GM12878 (cell line): ENCODE data around the gene AHNAK. TPM values are rescaled to one million over a fixed set of nuclear protein-coding genes. Genes with fewer than 3 reads are reported as not detected.

Experiments used
- ATAC-seq: fragments of 200-7000 bp; cut with Tn5 transposase; 3 replicates; pipeline ENCODE4 v1.9.1; 2020; ENCODE audit warnings: mild to moderate bottlenecking, moderate library complexity
- BruUV-seq: library from RNA; stranded (reverse); fragments of 400-500 nt; replicated peaks from 2 replicates; lab custom pipeline; 2021; lab: Mats Ljungman, UMichigan
- CTCF ChIA-PET: fragments of 300-600 bp; sonication (Branson Sonifier 250); formaldehyde crosslinking; extraction: SDS; loops from one replicate; lab custom pipeline; 2021; ENCODE audit warnings: inconsistent platforms; lab: Yijun Ruan, JAX
- POLR2A ChIA-PET: fragments of 350-600 bp; formaldehyde crosslinking; extraction: SDS; loops from one replicate; lab custom pipeline; 2021; ENCODE audit warnings: inconsistent platforms; lab: Charles Lee
- RAD21 ChIA-PET: fragments of 300-600 bp; sonication (Branson Sonifier 250); formaldehyde crosslinking; loops from one replicate; lab custom pipeline; 2023; ENCODE audit warnings: antibody characterized with exemption; ENCODE audit not compliant: unreplicated experiment; lab: Charles Lee
- SMC1A ChIA-PET: fragments of 300-600 bp; sonication (Branson Sonifier 250); formaldehyde crosslinking; loops from one replicate; lab custom pipeline; 2023; ENCODE audit not compliant: unreplicated experiment, uncharacterized antibody; lab: Charles Lee
- DNase-seq: peaks from one replicate; pipeline ENCODE4 v3.0.0-alpha.2; 2011; ENCODE audit warnings: low read depth, low spot score
- FAIRE-seq: peaks from 3 replicates; lab custom pipeline; 2011; peaks lifted over from hg19 to GRCh38; lab: Jason Lieb, UNC
- H2AFZ ChIP-seq: 2 replicates; pipeline ENCODE4 v1.6.0; 2011; ENCODE audit warnings: low read depth, low read length, control low read depth; ENCODE audit not compliant: control insufficient read depth
- H3K27ac ChIP-seq: 2 replicates; pipeline ENCODE4 v1.5.1; 2011; ENCODE audit warnings: control low read depth; ENCODE audit not compliant: control insufficient read depth, insufficient read depth
- H3K27me3 ChIP-seq, 2 experiments: replicated peaks in 1 of 2; 2 replicates each; pipeline versions ENCODE4 v1.6.0 to v1.6.1; 2011; ENCODE audit warnings: low read length in 1 of 2; ENCODE audit not compliant: control insufficient read depth in 2 of 2, insufficient read depth in 2 of 2
- H3K36me3 ChIP-seq, 2 experiments: 2 replicates each; pipeline ENCODE4 v1.5.1; 2011; ENCODE audit warnings: low read length in 1 of 2; ENCODE audit not compliant: control insufficient read depth in 2 of 2, insufficient read depth in 2 of 2
- H3K4me1 ChIP-seq: 2 replicates; pipeline ENCODE4 v1.6.1; 2011; ENCODE audit warnings: mild to moderate bottlenecking, low read length, moderate library complexity, mixed read lengths; ENCODE audit not compliant: control insufficient read depth, insufficient read depth
- H3K4me2 ChIP-seq: 2 replicates; pipeline ENCODE4 v1.6.0; 2011; ENCODE audit warnings: control low read depth; ENCODE audit not compliant: control insufficient read depth, insufficient read depth
- H3K4me3 ChIP-seq: fragments of 200-600 bp; sonication (generic); 2 replicates; pipeline ENCODE4 v1.5.1; 2016
- H3K79me2 ChIP-seq: 2 replicates; pipeline ENCODE4 v1.6.0; 2011; ENCODE audit warnings: low read length; ENCODE audit not compliant: control insufficient read depth, insufficient read depth
- H3K9ac ChIP-seq: 2 replicates; pipeline ENCODE4 v1.8.0; 2011; ENCODE audit warnings: low read length, control low read depth, mixed read lengths; ENCODE audit not compliant: control insufficient read depth, insufficient read depth
- H3K9me3 ChIP-seq: replicated peaks from 3 replicates; pipeline ENCODE4 v1.5.1; 2011; ENCODE audit warnings: mild to moderate bottlenecking, low read length; ENCODE audit not compliant: control insufficient read depth, insufficient read depth
- H4K20me1 ChIP-seq: 2 replicates; pipeline ENCODE4 v1.6.0; 2011; ENCODE audit not compliant: control insufficient read depth, insufficient read depth
- EP300 ChIP-seq, 2 experiments: fragments of 150-350 bp in 1 of 2; IDR thresholded peaks; 2 replicates each; pipeline ENCODE4 v1.6.1; 2011 to 2012; ENCODE audit warnings: low read depth in 2 of 2, low read length in 2 of 2, borderline replicate concordance in 1 of 2, improper control_type of control experiment in 1 of 2, inconsistent platforms in 1 of 2; ENCODE audit not compliant: control insufficient read depth in 1 of 2
- IKZF1 ChIP-seq: fragments of 450-650 bp; conservative IDR thresholded peaks from 2 replicates; pipeline ENCODE4 v1.6.1; 2017; ENCODE audit warnings: antibody characterized with exemption, mild to moderate bottlenecking
- JUND ChIP-seq: IDR thresholded peaks from 2 replicates; pipeline ENCODE4 v1.6.1; 2012; ENCODE audit warnings: low read depth, mild to moderate bottlenecking, low read length, improper control_type of control experiment, moderate library complexity
- NBN ChIP-seq: fragments of 450-650 bp; IDR thresholded peaks from 2 replicates; pipeline ENCODE4 v1.6.1; 2016
- NFXL1 ChIP-seq: fragments of 450-650 bp; IDR thresholded peaks from 2 replicates; pipeline ENCODE4 v1.6.1; 2017; ENCODE audit warnings: antibody characterized with exemption, mild to moderate bottlenecking, borderline replicate concordance
- RB1 ChIP-seq: fragments of 450-650 bp; formaldehyde crosslinking; IDR thresholded peaks from 2 replicates; pipeline ENCODE4 v1.6.1; 2017; ENCODE audit warnings: mild to moderate bottlenecking, borderline replicate concordance
- RFX5 ChIP-seq: IDR thresholded peaks from 2 replicates; pipeline ENCODE4 v1.6.1; 2011; ENCODE audit warnings: low read depth, low read length, improper control_type of control experiment
- TAF1 ChIP-seq: IDR thresholded peaks from 2 replicates; pipeline ENCODE4 v1.6.1; 2011; ENCODE audit warnings: mild to moderate bottlenecking, low read depth, low read length, borderline replicate concordance
- TCF12 ChIP-seq: IDR thresholded peaks from 2 replicates; pipeline ENCODE4 v1.6.1; 2011; ENCODE audit warnings: low read depth, mild to moderate bottlenecking, low read length
- TCF7 ChIP-seq: IDR thresholded peaks from 2 replicates; pipeline ENCODE4 v1.6.1; 2014; ENCODE audit warnings: antibody characterized with exemption, borderline replicate concordance
- ZBTB40 ChIP-seq: fragments of 450-650 bp; IDR thresholded peaks from 2 replicates; pipeline ENCODE4 v1.6.1; 2016; ENCODE audit warnings: mild to moderate bottlenecking, moderate library complexity, borderline replicate concordance
- WGBS: methylation state at CpG from one replicate; pipeline ENCODE4 v1.1.6; 2016; ENCODE audit warnings: low lambda C conversion rate; ENCODE audit not compliant: insufficient replicate concordance, insufficient coverage; ENCODE audit errors: missing lambda C conversion rate; 5-methylcytosine and 5-hydroxymethylcytosine counted together
- in situ Hi-C: fragments of 300-500 bp; cut with MboI; formaldehyde crosslinking; loops from 9 replicates; pipeline ENCODE4 v1.14.3; 2018; ENCODE audit warnings: mixed read lengths
- intact Hi-C: fragments of 100-400 bp; cut with micrococcal nuclease; formaldehyde crosslinking; loops from one replicate; pipeline ENCODE4 v1.14.2; 2022; ENCODE audit not compliant: unreplicated experiment
- polyA plus RNA-seq, 11 experiments: library from polyadenylated mRNA; depleted of rRNA in 4 of 11; unstranded in 6 of 11; stranded (reverse) in 5 of 11; fragments of >200 nt; fragmentation: Nextera tagmentation in 4 of 11; fragmentation: Illumina TruSeq in 1 of 11; extraction: Ambion mirVana in 4 of 11; extraction: Trizol in 1 of 11; gene quantifications; 1 replicate in 1 of 11; 2 replicates in 10 of 11; pipeline versions ENCODE4 v1.2.1 to v1.2.3, GENCODE V29; 2011 to 2016; ENCODE audit warnings: inconsistent platforms in 2 of 11, missing spikeins in 2 of 11, low read depth in 1 of 11
- total RNA-seq, 4 experiments: library from RNA; depleted of rRNA in 3 of 4; stranded (reverse); fragments of >200 nt in 3 of 4; fragmentation: Illumina TruSeq in 1 of 4; extraction: Trizol in 1 of 4; gene quantifications; 2 replicates each; pipeline versions ENCODE4 v1.2.1 to v1.2.3, GENCODE V29; 2013 to 2021

The AHNAK gene
- total and polyA plus RNA-seq, 10 of the 15 experiments (the other 5 are each of a cell fraction or from before 2014, with no cell fraction given) = 0.76 to 90.3 (median 19.4) TPM

DNA sequence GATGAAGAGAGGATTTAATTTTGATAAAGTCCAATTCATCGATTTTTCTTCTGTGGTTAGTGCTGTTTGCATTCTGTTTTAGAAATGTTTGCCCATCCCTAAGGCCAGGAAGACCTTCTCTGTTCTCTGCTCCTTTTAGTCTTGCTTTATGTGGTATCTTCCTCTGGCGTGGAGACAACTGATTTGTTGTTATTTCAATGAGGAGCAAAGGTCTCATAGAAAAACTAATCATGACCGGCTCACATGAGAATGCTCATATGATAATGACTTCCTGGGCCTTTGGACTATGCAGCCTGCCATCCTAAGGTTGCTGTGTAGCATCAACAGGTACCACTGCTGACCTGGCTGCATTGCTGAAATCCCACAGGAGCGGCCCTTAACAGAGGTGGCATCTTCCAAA, 108.0 kb downstream of the AHNAK start:
- H3K27me3 ChIP-seq = no peaks in the 10 kb centered on the region
- POLR2A ChIA-PET = no interaction called here
- H3K9me3 ChIP-seq = no peaks in the 10 kb centered on the region
- H3K4me1 ChIP-seq = no peaks in the 10 kb centered on the region
- no peak for FAIRE-seq
- TF ChIP-seq IKZF1 = no peak
- TF ChIP-seq JUND = no peak
- TF ChIP-seq RB1 = no peak
- TF ChIP-seq EP300 (IDR thresholded peaks at IDR 0.05; ENCODE audit: borderline replicate concordance in 1 of 2, control insufficient read depth in 1 of 2, low read depth in 2 of 2, low read length in 2 of 2) = no peak
- no peak for TF ChIP-seq NFXL1
- no peak for TF ChIP-seq NBN
- TF ChIP-seq TCF7 = no peak
- no peak for TF ChIP-seq ZBTB40
- no peak for TF ChIP-seq TAF1
- no peak for TF ChIP-seq RFX5
- TF ChIP-seq TCF12 = no peak
- TF ChIP-seq, all 136 proteins: peak for 0
- in situ Hi-C loops = no loop called here
- no peaks in the 10 kb centered on the region for H4K20me1 ChIP-seq
- H3K4me2 ChIP-seq = no peak overlapping the region
- CTCF ChIA-PET = no interaction called here
- no peak overlapping the region for H3K9ac ChIP-seq
- ATAC-seq = no peak
- RAD21 ChIA-PET = no interaction called here
- SMC1A ChIA-PET = interaction anchor here (0.7 to 1.9 kb wide), 2 partner anchors 105 to 114 kb away, joined by 3 to 6 read pairs; no protein-coding TSS in a partner anchor
- no peaks in the 10 kb centered on the region for H3K79me2 ChIP-seq
- DNase-seq = no peak
- intact Hi-C loops = no loop called here
- H2AFZ ChIP-seq = no peak overlapping the region
- H3K36me3 ChIP-seq = no peaks in the 10 kb centered on the region
- no peak overlapping the region for H3K27ac ChIP-seq
- WGBS = 18% methylated on average over 4 of the region's 4 CpGs
- no TSS peak for BruUV-seq
- no peak overlapping the region for H3K4me3 ChIP-seq
